AG10803 (cell line): ENCODE measurements around the gene TTC24.

ENCODE experiments used
- DNase-seq: peaks from one replicate; pipeline ENCODE4 v3.0.0; 2010; ENCODE audit warnings: low read depth
- H3K4me3 ChIP-seq: 2 replicates; pipeline ENCODE4 v1.5.1; 2011; ENCODE audit warnings: mild to moderate bottlenecking, low read length, control low read depth
- CTCF ChIP-seq: conservative IDR thresholded peaks from 2 replicates; pipeline ENCODE4 v1.5.1; 2011; ENCODE audit warnings: mild to moderate bottlenecking, low read length, control low read depth, inconsistent platforms

TTC24 gene

GRCh38 chr1:156618853-156619581 lies 39.5 kb downstream of the TTC24 start, which contains the start of gene HAPLN2:
TSS of gene HAPLN2 (plus strand) at chr1:156619415. CDS start at chr1:156623491, 4,076 bp downstream.
- DNase-seq = no peak
- peak; percentile 45 for TF ChIP-seq CTCF
- no peak within 1 kb of the TSS for H3K4me3 ChIP-seq

DNA sequence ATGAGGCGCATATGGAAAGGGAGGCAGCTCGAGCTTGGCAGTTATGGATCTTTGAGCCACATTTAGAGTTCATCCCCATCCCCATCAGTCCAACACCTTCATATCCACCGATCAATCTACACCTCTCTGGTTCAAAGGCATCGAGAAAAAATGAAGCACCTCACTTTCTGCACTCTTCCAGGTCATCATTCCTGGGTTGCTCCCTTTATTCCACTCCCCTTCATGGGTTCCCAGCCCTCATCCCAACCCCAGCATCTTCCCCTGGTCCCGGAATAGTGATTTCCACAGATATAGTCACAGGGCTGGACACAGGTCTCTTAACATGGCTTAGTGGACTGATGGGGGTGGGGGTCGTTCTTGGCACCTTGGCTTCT lies 40.0 kb downstream of the TTC24 start:
- no peak for TF ChIP-seq CTCF
- DNase-seq = no peak
- no peak overlapping the region for H3K4me3 ChIP-seq

DNA sequence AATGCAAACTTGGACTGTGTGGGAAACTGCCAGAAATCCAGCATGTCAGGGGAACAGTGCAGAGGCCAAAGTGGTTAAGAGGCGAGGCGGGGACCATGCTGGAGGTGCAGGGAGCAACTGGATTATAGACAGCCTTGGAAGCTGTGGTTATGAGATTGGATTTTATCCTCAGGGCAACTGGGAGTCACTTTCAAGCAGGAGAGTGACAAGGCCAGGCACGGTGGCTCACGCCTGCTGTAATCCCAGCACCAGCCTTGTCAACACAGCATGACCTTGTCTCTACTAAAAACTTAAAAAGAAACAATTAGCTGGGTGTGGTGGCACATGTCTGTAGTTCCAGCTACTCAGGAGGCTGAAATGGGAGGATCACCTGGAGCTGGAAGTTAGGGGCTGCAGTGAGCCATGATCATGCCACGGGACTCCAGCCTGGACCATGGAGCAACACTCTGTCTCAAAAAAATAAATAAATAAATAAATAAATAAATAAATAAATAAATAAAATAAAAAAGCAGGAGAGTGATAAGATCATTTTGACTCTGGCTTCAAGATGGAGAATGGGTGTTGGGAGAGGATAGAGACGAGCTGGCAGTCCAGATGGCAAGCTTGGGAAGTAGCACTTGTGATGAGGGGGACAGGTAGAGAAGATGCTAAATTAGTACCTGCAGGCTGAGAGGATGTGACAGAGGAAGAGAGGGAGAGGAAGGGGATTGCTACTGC lies 43.2 kb downstream of the TTC24 start:
- no peak for DNase-seq
- H3K4me3 ChIP-seq = no peak overlapping the region
- no peak for TF ChIP-seq CTCF

GRCh38 chr1:156623946-156624813 lies 44.7 kb downstream of the TTC24 start:
- peak overlapping the region; percentile 30; the same call in 1 of the 2 replicates for H3K4me3 ChIP-seq
- DNase-seq = peak; percentile 18
- peak; percentile 41 for TF ChIP-seq CTCF

GRCh38 chr1:156624814-156625435 lies 45.4 kb downstream of the TTC24 start:
- H3K4me3 ChIP-seq = no peak overlapping the region
- no peak for DNase-seq
- no peak for TF ChIP-seq CTCF

GRCh38 chr1:156625436-156626078 lies 46.0 kb downstream of the TTC24 start:
- peak; percentile 23 for DNase-seq
- H3K4me3 ChIP-seq = no peak overlapping the region
- peak; percentile 71 for TF ChIP-seq CTCF
